ENCODE data around the gene POLD3. TPM values are rescaled to one million over a fixed set of nuclear protein-coding genes. Genes with fewer than 3 reads are reported as not detected.
A peak's percentile ranks its signal among the peaks of the same experiment; 100 is the strongest.

Gene POLD3
- total RNA-seq, 1 experiment from 2014 or later = 19.5 TPM

DNA sequence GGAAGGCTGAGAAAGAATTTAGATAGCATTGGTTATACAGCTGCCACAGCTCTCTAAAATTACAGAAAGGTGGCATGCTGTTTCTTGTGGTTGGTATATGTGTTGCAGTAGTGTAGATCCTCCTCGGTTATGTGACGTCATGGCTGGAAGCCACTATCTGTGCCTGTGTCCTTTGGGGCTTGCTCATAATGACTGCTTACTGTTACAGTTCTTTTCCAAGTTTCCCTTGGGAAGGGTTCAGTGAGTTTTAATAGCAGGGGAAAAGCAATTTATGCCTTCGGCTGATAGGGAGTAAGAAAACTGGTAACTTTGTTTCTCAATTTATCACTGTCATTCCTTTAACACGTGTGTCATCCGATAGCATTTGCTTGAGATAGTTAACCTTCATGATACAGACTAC lies 47.2 kb downstream of the POLD3 start:
- intact Hi-C loops (cut with micrococcal nuclease) = loop anchor here (10.0 kb wide), 1 partner anchor 185 kb away; no protein-coding TSS in a partner anchor
- peaks cover 12% of the 10 kb centered on the region for H3K4me1 Mint-ChIP-seq (ENCODE audit: insufficient read depth, unreplicated experiment)
- no TSS peak for BruUV-seq (replicated peaks)
- ChIA-PET CTCF (interaction anchor here (0.6 to 2.3 kb wide), 4 partner anchors 29 to 101 kb away, joined by 3 to 17 read pairs (median 5); no protein-coding TSS in a partner anchor), POLR2A (interaction anchor here (1.1 kb wide), 1 partner anchor 11 kb away, joined by 3 read pairs; no protein-coding TSS in a partner anchor)
- H3K27me3 Mint-ChIP-seq (ENCODE audit: insufficient read depth, unreplicated experiment) = no peaks in the 10 kb centered on the region
- TF ChIP-seq, protein P1, sequence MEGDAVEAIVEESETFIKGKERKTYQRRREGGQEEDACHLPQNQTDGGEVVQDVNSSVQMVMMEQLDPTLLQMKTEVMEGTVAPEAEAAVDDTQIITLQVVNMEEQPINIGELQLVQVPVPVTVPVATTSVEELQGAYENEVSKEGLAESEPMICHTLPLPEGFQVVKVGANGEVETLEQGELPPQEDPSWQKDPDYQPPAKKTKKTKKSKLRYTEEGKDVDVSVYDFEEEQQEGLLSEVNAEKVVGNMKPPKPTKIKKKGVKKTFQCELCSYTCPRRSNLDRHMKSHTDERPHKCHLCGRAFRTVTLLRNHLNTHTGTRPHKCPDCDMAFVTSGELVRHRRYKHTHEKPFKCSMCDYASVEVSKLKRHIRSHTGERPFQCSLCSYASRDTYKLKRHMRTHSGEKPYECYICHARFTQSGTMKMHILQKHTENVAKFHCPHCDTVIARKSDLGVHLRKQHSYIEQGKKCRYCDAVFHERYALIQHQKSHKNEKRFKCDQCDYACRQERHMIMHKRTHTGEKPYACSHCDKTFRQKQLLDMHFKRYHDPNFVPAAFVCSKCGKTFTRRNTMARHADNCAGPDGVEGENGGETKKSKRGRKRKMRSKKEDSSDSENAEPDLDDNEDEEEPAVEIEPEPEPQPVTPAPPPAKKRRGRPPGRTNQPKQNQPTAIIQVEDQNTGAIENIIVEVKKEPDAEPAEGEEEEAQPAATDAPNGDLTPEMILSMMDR (IDR thresholded peaks at IDR 0.05; ENCODE audit: unreplicated experiment) = no peak
- H3K9me3 Mint-ChIP-seq (ENCODE audit: unreplicated experiment) = no peaks in the 10 kb centered on the region
- peaks cover 40% of the 10 kb centered on the region for H3K36me3 Mint-ChIP-seq (ENCODE audit: insufficient read depth, unreplicated experiment)
- H3K4me3 Mint-ChIP-seq (ENCODE audit: unreplicated experiment) = no peak overlapping the region
- no peak for DNase-seq (ENCODE audit: unreplicated experiment)
- no peak overlapping the region for H3K27ac Mint-ChIP-seq (ENCODE audit: low read depth, unreplicated experiment)

DNA sequence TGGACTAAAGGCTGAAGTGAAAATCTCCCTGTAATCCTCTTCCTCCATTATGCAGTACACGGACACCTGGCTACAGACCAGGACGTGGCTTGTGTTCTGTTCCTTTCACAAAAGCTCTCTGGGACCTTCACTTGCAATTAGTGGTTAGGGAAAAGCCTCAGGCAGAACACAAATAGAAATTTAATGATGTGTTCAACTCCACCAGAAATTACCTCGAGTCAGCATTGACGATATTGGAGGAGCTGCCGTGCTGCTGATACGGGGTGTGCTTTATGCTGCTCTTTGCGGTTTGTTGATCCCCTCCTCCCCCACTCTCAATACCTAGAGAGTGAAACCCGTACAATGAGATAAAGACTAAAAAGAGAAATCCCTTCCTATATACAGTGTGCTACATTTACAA lies 48.9 kb downstream of the POLD3 start:
- Mint-ChIP-seq H3K4me1 (ENCODE audit: insufficient read depth, unreplicated experiment) (no peaks in the 10 kb centered on the region), H3K27me3 (ENCODE audit: insufficient read depth, unreplicated experiment) (no peaks in the 10 kb centered on the region), H3K9me3 (ENCODE audit: unreplicated experiment) (no peaks in the 10 kb centered on the region), H3K27ac (ENCODE audit: low read depth, unreplicated experiment) (no peak overlapping the region), H3K36me3 (ENCODE audit: insufficient read depth, unreplicated experiment) (peaks cover 40% of the 10 kb centered on the region), H3K4me3 (ENCODE audit: unreplicated experiment) (no peak overlapping the region)
- intact Hi-C loops (cut with micrococcal nuclease) = no loop called here
- no peak for DNase-seq (ENCODE audit: unreplicated experiment)
- ChIA-PET CTCF (interaction anchor here (1.0 to 1.3 kb wide), 3 partner anchors 85 to 608 kb away, joined by 3 read pairs; no protein-coding TSS in a partner anchor), POLR2A (interaction anchor here (0.5 to 0.9 kb wide), 2 partner anchors 9 to 23 kb away, joined by 3 to 4 read pairs; no protein-coding TSS in a partner anchor)
- no TSS peak for BruUV-seq (replicated peaks)
- TF ChIP-seq, protein P1 (IDR thresholded peaks at IDR 0.05; ENCODE audit: unreplicated experiment) = no peak

- Mint-ChIP-seq H3K4me1 (ENCODE audit: insufficient read depth, unreplicated experiment) (no peaks in the 10 kb centered on the region), H3K27ac (ENCODE audit: low read depth, unreplicated experiment) (no peak overlapping the region), H3K36me3 (ENCODE audit: insufficient read depth, unreplicated experiment) (peaks cover 45% of the 10 kb centered on the region), H3K4me3 (ENCODE audit: unreplicated experiment) (no peak overlapping the region), H3K9me3 (ENCODE audit: unreplicated experiment) (no peaks in the 10 kb centered on the region), H3K27me3 (ENCODE audit: insufficient read depth, unreplicated experiment) (no peaks in the 10 kb centered on the region)
- DNase-seq (ENCODE audit: unreplicated experiment) = no peak
- ChIA-PET POLR2A (interaction anchor here (0.9 kb wide), 1 partner anchor 10 kb away, joined by 3 read pairs; no protein-coding TSS in a partner anchor), CTCF (interaction anchor here (1.0 to 1.3 kb wide), 2 partner anchors 84 to 188 kb away, joined by 3 read pairs; no protein-coding TSS in a partner anchor)
- BruUV-seq (replicated peaks) = TSS peak; percentile 31
- intact Hi-C loops (cut with micrococcal nuclease) = no loop called here
- TF ChIP-seq, protein P1 (IDR thresholded peaks at IDR 0.05; ENCODE audit: unreplicated experiment) = no peak
Observed at GRCh38 chr11:74641905-74642304, 49.5 kb downstream of the POLD3 start.

GRCh38 chr11:74642912-74643311 lies 50.5 kb downstream of the POLD3 start:
- no peak overlapping the region for H3K27ac Mint-ChIP-seq (ENCODE audit: low read depth, unreplicated experiment)
- CTCF ChIA-PET = interaction anchor here (0.7 kb wide), 1 partner anchor 60 kb away, joined by 3 read pairs; no protein-coding TSS in a partner anchor
- no peak overlapping the region for H3K4me3 Mint-ChIP-seq (ENCODE audit: unreplicated experiment)
- no peak for DNase-seq (ENCODE audit: unreplicated experiment)
- POLR2A ChIA-PET = no interaction called here
- peaks cover 35% of the 10 kb centered on the region for H3K36me3 Mint-ChIP-seq (ENCODE audit: insufficient read depth, unreplicated experiment)
- H3K9me3 Mint-ChIP-seq (ENCODE audit: unreplicated experiment) = no peaks in the 10 kb centered on the region
- H3K27me3 Mint-ChIP-seq (ENCODE audit: insufficient read depth, unreplicated experiment) = no peaks in the 10 kb centered on the region
- BruUV-seq (replicated peaks) = no TSS peak
- TF ChIP-seq, protein P1 (IDR thresholded peaks at IDR 0.05; ENCODE audit: unreplicated experiment) = no peak
- no peaks in the 10 kb centered on the region for H3K4me1 Mint-ChIP-seq (ENCODE audit: insufficient read depth, unreplicated experiment)
- intact Hi-C loops (cut with micrococcal nuclease) = no loop called here
